ENCODE measurements around the gene ADCY2. TPM values are rescaled to one million over a fixed set of nuclear protein-coding genes. Genes with fewer than 3 reads are reported as not detected.

ADCY2 gene
- total RNA-seq, 2 experiments from 2014 or later: not detected

GRCh38 chr5:7376871-7377270 is 19.1 kb upstream of the ADCY2 start:
- DNase-seq (ENCODE audit: low spot score): no peak
- Histone ChIP-seq H3K36me3 (ENCODE audit: insufficient read depth, low read length) (no peaks in the 10 kb centered on the region), H3K9me2 (ENCODE audit: insufficient read depth, low read length) (no peaks in the 10 kb centered on the region), H3K79me2 (ENCODE audit: insufficient read depth, low read depth, low read length) (no peaks in the 10 kb centered on the region), H3K4me3 (ENCODE audit: low read depth, low read length, poor library complexity, severe bottlenecking) (no peak overlapping the region), H3K27ac (ENCODE audit: low read depth, low read length, poor library complexity, severe bottlenecking) (no peak overlapping the region), H4K20me1 (ENCODE audit: insufficient read depth, low read length) (no peaks in the 10 kb centered on the region), H3K9me3 (ENCODE audit: low read length) (no peaks in the 10 kb centered on the region), H3K4me1 (ENCODE audit: insufficient read depth, low read length, poor library complexity, severe bottlenecking) (no peaks in the 10 kb centered on the region), H2AFZ (ENCODE audit: low read length) (no peak overlapping the region), H3K4me2 (ENCODE audit: low read length) (no peak overlapping the region)
- BruUV-seq (replicated peaks): no TSS peak
- POLR2A ChIA-PET: no interaction called here
- CTCF ChIA-PET (ENCODE audit: unreplicated experiment): no interaction called here
- TF ChIP-seq CTCF (conservative IDR thresholded peaks at IDR 0.05; ENCODE audit: low read length) (no peak), EZH2phosphoT487 (IDR thresholded peaks at IDR 0.05; ENCODE audit: borderline replicate concordance, low read depth, low read length) (no peak)
- intact Hi-C loops (cut with micrococcal nuclease; ENCODE audit: unreplicated experiment): no loop called here

- Histone ChIP-seq H3K4me2 (ENCODE audit: low read length) (no peak overlapping the region), H3K4me1 (ENCODE audit: insufficient read depth, low read length, poor library complexity, severe bottlenecking) (no peaks in the 10 kb centered on the region), H3K27ac (ENCODE audit: low read depth, low read length, poor library complexity, severe bottlenecking) (no peak overlapping the region), H4K20me1 (ENCODE audit: insufficient read depth, low read length) (no peaks in the 10 kb centered on the region), H3K9me3 (ENCODE audit: low read length) (no peaks in the 10 kb centered on the region), H3K36me3 (ENCODE audit: insufficient read depth, low read length) (no peaks in the 10 kb centered on the region), H3K79me2 (ENCODE audit: insufficient read depth, low read depth, low read length) (no peaks in the 10 kb centered on the region), H3K4me3 (ENCODE audit: low read depth, low read length, poor library complexity, severe bottlenecking) (no peak overlapping the region), H3K9me2 (ENCODE audit: insufficient read depth, low read length) (no peaks in the 10 kb centered on the region), H2AFZ (ENCODE audit: low read length) (no peak overlapping the region)
- ChIA-PET POLR2A (no interaction called here), CTCF (ENCODE audit: unreplicated experiment) (interaction anchor here (0.7 kb wide), 1 partner anchor 454 kb away, joined by 6 read pairs; no protein-coding TSS in a partner anchor)
- DNase-seq (ENCODE audit: low spot score): no peak
- intact Hi-C loops (cut with micrococcal nuclease; ENCODE audit: unreplicated experiment): no loop called here
- BruUV-seq (replicated peaks): no TSS peak
- TF ChIP-seq EZH2phosphoT487 (IDR thresholded peaks at IDR 0.05; ENCODE audit: borderline replicate concordance, low read depth, low read length) (no peak), CTCF (conservative IDR thresholded peaks at IDR 0.05; ENCODE audit: low read length) (no peak)
These were observed 18.2 kb upstream of the ADCY2 start for GRCh38 chr5:7377761-7378160.

GRCh38 chr5:7382588-7382987 is 13.3 kb upstream of the ADCY2 start:
- no peak for DNase-seq (ENCODE audit: low spot score)
- Histone ChIP-seq H2AFZ (ENCODE audit: low read length) (no peak overlapping the region), H3K9me3 (ENCODE audit: low read length) (no peaks in the 10 kb centered on the region), H3K4me3 (ENCODE audit: low read depth, low read length, poor library complexity, severe bottlenecking) (no peak overlapping the region), H3K79me2 (ENCODE audit: insufficient read depth, low read depth, low read length) (no peaks in the 10 kb centered on the region), H3K9me2 (ENCODE audit: insufficient read depth, low read length) (no peaks in the 10 kb centered on the region), H3K4me1 (ENCODE audit: insufficient read depth, low read length, poor library complexity, severe bottlenecking) (no peaks in the 10 kb centered on the region), H3K27ac (ENCODE audit: low read depth, low read length, poor library complexity, severe bottlenecking) (no peak overlapping the region), H3K36me3 (ENCODE audit: insufficient read depth, low read length) (no peaks in the 10 kb centered on the region), H3K4me2 (ENCODE audit: low read length) (no peak overlapping the region), H4K20me1 (ENCODE audit: insufficient read depth, low read length) (no peaks in the 10 kb centered on the region)
- no TSS peak for BruUV-seq (replicated peaks)
- ChIA-PET CTCF (ENCODE audit: unreplicated experiment) (no interaction called here), POLR2A (no interaction called here)
- intact Hi-C loops (cut with micrococcal nuclease; ENCODE audit: unreplicated experiment): no loop called here
- no peak for TF ChIP-seq CTCF (conservative IDR thresholded peaks at IDR 0.05; ENCODE audit: low read length)
- no peak for TF ChIP-seq EZH2phosphoT487 (IDR thresholded peaks at IDR 0.05; ENCODE audit: borderline replicate concordance, low read depth, low read length)

Measured in OCI-LY7 (cell line).